HG02938 (cell line): ENCODE measurements around the gene CARMIL1.
A peak's percentile ranks its signal among the peaks of the same experiment; 100 is the strongest.
"Not testable (repeated sequence)": the region's sequence is repeated elsewhere in the genome, so short reads cannot be mapped to it uniquely, and the experiment has no call there.

ENCODE experiments used
- ATAC-seq: cut with Tn5 transposase; IDR thresholded peaks from one replicate; pipeline ENCODE4 v1.9.1; 2021; ENCODE audit warnings: mild to moderate bottlenecking, moderate library complexity; ENCODE audit not compliant: unreplicated experiment

The CARMIL1 gene

DNA sequence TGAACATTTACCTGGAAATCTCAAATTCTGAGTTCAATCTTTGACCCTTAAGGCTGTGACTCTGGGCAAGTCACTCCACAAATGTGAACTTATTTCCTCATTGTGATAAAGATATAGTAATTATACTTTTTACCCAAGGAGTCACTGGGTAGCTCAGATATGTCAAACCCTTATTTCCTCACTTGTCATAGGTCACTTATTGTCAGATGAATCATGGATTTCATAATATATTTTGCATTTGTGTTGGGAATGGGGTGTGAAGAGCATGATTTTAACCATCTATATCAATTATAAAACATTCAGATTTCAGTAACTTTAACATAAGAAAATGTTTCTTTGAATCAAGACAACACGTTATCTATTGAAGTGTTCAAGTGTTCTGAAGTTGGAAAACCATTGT is 3.7 kb upstream of the CARMIL1 start:
- no peak for ATAC-seq

DNA sequence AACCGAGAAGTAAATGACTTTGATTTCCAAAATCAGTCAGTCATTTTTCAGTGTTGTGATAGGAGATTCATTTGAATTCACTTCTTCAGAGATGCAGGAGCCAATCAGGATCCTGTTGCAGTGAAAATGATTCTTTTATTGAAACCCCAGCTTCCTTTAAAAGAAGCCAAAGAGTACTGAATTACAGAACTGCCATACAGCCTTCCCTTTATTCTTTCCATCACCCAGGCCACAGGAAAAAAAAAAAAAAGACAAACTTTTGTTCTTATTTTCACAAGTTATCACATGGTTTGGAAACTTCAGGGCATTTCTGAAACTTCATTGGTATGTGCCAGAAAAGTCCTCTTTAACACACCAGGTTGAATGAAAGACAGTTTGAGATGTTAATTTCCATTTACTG is 1.8 kb upstream of the CARMIL1 start:
- ATAC-seq: no peak

DNA sequence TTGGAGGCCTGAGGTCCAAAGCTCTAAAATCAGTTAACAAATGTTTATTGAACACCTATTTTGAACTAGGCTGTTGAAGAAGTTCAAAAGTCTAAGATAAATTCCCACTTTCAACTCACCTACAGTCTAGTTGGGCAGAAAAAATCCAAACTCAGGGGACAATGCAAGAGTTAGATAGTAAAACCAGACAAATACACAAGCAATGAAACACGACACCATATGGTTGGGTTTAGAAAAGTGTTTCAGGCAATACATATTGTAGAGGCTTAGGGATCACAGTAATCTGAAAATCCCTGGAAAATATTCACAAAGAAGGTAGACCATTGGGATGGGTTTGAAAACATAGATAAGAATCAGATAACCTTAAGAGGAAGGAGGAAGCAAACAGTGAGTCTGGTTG is 1.3 kb upstream of the CARMIL1 start:
- no peak for ATAC-seq

DNA sequence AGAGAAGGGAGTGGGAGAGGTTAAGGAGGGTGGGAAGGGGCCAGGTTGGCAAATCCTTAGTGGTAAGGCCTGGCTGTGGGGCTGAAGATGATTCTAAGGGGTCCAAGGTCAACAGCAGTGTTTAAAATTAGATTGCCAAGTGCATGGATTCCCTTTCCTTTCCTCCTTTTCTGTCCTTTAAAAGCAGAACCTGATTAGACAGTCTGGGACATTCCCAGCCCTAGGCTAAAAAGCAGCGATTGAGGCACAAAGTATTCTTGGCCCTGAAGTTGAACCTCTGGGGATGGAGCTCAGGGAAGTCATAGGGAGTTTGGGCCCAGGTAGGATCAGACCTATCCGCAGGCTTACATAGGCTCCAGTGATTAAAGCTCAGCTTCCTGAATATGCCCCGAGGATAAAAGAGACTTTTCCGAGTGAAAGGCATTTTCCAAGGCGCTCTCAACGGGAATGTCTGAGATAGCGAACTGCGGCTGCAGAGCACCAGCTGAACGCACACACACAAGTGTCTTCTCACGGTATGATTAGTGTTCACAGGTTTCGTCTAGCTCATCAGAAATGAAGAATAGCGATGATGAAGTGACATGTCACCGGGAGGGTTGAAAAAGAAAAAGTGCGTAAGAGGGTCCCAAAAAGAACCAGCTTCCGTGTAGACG is 787 bp upstream of the CARMIL1 start:
- ATAC-seq: peak; percentile 22

DNA sequence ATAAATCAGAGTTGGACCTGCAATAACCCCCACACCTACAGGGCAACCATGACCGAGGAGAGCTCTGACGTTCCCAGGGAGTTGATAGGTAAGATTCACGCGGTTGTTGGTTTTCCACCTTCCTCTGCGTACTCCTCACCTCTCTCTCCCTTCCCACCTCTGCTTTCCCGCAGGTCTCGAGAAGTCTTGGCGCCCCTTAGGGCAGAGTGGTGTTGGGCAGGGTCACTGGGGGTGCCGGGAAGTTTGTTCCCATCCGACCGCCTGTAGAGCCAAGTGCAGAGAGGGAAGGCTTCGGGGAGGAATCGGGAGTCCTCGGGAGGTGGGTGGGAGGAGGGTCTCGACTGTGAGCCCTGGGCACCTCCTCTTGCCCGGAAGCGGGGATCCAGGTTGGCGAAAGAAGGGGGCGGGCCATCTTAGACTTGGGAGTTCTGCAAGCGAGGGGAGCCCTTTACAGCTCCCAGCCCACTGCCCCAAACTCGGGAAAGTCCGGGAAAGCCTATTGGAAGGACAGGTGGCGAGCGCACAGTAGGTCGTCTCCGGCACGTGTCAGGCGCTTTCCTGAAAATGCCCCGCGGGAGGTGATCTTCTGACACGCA is 672 bp downstream of the CARMIL1 start:
- peak; percentile 15 for ATAC-seq

- no peak for ATAC-seq
Measured at GRCh38 chr6:25280344-25281074, 1.3 kb downstream of the CARMIL1 start.

DNA sequence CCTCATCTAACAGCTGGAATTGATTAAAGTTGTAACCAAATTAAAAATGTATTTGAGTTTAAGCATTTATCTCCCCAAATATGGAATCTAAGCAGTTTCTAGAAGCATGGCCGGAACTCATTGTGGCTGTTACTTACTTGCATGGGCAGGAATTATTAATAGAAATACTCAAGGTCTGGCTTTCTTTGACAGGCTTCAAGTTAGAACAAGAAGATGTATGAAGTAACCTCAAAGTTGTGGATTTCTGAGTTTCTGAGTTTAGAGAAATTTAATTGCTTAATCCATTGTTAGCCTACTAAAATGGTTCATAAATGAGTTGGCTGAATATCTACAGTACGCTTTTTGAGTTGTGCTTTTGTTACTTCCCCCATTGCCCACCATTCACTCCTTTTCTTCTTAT is 7.7 kb downstream of the CARMIL1 start:
- no peak for ATAC-seq

- ATAC-seq: no peak
Measured at GRCh38 chr6:25287941-25288340, 8.8 kb downstream of the CARMIL1 start.

DNA sequence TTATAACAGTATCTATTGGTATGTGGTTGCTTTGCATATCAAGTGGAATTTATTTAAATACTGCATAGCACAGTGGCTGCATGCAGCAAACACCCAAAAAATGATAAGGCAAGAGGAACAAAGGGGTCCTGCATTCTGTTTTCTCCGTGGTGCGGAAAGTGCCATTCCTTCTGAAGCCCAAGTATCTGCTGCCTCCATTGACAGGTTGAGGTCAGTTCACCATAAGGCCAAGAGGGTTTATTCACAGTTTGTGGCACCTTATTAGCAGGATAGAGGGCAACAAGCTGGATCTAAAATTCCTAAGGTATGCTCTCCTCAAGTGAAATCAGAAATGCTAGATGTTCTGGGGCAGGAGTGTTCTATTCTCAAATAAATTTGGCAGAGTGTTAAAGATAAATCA is 9.3 kb downstream of the CARMIL1 start:
- ATAC-seq: no peak

- no peak for ATAC-seq
Measured at GRCh38 chr6:25290306-25291060, 11.3 kb downstream of the CARMIL1 start.

- no peak for ATAC-seq
Measured at GRCh38 chr6:25292384-25292783, 13.2 kb downstream of the CARMIL1 start.

DNA sequence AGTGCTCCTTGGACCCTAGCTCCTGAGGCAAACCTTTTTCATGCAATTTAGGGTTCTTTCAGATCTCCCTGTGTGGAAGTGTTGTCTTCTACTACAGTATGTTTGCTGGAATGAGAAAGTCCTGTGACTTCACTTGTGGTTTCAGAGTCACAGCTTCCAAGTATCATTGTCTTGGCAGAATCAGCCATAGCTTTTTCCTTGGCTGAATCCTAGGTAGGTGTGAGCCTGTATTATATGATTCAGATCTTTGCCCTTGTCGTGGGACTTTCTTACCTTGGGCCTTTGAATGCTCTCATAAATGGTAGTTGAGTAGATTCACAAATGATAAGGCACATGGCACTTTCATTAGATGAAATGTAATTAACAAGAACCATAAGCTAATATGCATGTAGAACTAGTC is 16.5 kb downstream of the CARMIL1 start:
- no peak for ATAC-seq

- ATAC-seq: no peak
Measured at GRCh38 chr6:25296217-25296905, 17.2 kb downstream of the CARMIL1 start.

DNA sequence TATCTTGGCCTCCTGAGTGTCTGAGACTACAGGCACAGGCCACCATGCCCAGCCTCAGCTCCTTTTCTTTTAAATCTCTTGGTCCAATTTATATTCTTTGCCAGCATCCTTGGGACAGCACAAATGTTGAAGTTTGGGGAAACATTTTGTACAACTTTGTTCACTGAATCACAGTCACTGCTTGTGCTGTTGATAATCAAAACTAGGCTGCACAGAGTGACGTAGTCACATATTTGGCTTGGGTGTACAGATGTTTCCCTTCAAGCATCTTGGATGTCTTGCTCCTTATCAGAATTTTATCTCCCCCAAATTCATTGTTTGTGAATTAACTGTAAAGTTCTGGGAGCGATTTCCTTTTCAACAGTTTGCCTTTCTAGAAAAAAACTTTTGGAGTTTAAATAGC is 17.9 kb downstream of the CARMIL1 start:
- ATAC-seq: no peak

GRCh38 chr6:25297823-25298522 is 18.8 kb downstream of the CARMIL1 start:
- ATAC-seq: no peak

GRCh38 chr6:25298523-25298865 is 19.3 kb downstream of the CARMIL1 start:
- ATAC-seq: not testable (repeated sequence)

DNA sequence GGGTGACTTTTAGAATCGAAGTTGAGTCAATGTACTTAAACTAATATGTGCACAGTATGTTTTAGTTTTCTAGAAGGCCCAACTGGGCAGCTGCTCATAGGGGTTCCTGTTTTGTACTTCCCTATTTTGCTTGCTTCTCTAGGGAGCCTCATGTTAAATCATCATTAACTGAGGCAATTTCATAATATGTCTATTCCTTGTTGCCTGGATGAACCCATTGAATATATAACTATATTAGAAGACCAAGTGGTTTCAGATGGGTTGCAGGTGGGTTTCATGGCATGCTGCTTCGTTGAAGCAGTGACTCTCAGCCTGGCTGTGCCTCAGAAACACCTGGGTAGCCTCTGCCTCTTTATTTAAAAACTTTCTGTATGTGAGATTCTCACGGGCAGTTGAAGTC is 22.2 kb downstream of the CARMIL1 start:
- ATAC-seq: peak; percentile 62

- ATAC-seq: no peak
Measured at GRCh38 chr6:25302151-25302550, 23.0 kb downstream of the CARMIL1 start.

GRCh38 chr6:25302677-25303128 is 23.5 kb downstream of the CARMIL1 start:
- ATAC-seq: no peak

DNA sequence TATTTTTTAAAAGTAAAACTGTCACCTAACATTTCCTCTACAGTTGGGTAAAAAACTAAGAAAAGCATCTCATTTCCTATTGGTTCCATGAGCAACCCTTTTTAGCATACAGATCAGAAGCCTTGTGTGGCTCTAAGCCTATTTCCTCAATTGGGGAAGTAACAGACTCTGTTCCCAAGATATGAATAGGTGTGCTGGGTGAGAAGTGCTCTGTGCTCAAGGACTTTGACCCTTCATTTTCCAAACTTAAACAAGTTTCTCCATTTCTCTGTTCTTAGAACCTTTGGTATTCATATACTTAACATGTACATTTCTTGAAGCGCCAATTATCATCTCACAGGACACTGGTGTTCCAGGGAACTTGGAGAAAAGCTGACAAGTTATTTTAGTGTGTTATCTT is 24.1 kb downstream of the CARMIL1 start:
- ATAC-seq: no peak
